K562 treated with DMSO at 1 percent for 4 hours (cell line): Measurements from ENCODE around the gene UBASH3A. TPM values are rescaled to one million over a fixed set of nuclear protein-coding genes. Genes with fewer than 3 reads are reported as not detected.

Experiments used
- total RNA-seq: library from RNA; unstranded; fragments of 300-600 nt; gene quantifications from 2 replicates; pipeline ENCODE4 v1.2.3, GENCODE V29; 2022; ENCODE audit not compliant: insufficient read depth

Gene UBASH3A, protein sequence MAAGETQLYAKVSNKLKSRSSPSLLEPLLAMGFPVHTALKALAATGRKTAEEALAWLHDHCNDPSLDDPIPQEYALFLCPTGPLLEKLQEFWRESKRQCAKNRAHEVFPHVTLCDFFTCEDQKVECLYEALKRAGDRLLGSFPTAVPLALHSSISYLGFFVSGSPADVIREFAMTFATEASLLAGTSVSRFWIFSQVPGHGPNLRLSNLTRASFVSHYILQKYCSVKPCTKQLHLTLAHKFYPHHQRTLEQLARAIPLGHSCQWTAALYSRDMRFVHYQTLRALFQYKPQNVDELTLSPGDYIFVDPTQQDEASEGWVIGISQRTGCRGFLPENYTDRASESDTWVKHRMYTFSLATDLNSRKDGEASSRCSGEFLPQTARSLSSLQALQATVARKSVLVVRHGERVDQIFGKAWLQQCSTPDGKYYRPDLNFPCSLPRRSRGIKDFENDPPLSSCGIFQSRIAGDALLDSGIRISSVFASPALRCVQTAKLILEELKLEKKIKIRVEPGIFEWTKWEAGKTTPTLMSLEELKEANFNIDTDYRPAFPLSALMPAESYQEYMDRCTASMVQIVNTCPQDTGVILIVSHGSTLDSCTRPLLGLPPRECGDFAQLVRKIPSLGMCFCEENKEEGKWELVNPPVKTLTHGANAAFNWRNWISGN
- 0.38 TPM in 1 of 2 replicates, not detected in the other for total RNA-seq

DNA sequence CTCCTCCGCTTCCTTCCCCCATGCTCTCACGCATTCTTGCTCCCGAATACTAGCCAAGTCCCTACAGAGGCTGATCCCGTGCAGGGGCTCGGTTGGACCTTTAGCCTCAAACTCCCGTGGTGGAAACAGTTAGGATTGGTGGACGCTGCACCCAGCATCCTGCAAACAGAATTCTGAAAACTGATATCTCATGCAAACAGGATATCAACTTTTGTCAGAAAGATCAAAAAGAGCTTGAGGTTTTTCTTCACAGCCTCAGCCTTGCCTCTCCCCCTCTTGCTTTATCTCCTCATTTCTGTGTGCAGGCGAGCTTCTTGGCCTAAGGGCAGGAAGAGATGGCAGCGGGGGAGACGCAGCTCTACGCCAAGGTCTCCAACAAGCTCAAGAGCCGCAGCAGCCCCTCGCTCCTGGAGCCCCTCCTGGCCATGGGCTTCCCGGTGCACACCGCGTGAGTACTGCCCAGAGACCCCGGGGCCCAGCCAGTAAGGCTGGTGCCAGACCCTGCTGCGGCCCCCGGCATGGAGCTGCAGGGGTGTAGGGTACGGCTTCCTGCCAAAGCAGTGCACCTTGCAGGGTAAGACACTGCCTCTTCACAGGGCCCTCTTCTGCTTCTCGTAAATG lies at the start of gene UBASH3A:
TSS of gene UBASH3A (plus strand) at position 292 of the 621 bp plus-strand sequence. CDS start at position 336, 44 bp downstream.

DNA sequence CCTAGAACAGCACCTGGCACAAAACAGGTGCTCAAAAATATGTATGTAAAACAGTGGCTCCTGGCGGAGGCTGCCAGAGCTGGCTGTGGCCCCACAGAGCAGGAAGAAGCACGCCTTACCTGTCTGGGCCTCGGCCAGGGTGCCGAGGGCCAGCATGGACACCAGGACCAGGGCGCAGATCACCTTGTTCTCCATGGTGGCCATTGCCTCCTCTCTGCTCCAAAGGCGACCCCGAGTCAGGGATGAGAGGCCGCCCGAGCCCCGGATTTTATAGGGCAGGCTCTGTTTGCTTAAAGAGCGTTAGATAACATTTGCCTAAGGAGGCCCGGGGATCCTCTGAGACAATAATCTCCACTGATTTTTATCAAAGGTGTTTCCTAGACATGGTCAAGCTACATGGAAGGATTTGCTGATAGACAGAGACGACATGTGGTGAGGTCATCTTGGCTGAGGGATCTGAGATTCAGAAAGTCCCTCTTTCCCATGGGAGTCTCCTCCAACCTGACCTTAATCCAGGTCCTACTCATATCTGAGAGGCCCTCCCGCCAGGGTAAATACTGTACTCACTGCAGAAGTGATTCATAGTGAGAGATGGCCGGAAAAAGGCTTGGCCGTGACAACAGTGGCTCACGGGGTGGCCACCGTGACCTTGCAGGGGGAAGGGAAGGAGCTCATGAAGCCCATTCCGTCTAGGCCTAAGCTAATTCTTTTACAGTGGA lies 37.3 kb upstream of the UBASH3A start, which contains the start of gene TFF1:
TSS of gene TFF1 (minus strand) at position 244 of the 719 bp plus-strand sequence. CDS start at position 204, 40 bp downstream.

DNA sequence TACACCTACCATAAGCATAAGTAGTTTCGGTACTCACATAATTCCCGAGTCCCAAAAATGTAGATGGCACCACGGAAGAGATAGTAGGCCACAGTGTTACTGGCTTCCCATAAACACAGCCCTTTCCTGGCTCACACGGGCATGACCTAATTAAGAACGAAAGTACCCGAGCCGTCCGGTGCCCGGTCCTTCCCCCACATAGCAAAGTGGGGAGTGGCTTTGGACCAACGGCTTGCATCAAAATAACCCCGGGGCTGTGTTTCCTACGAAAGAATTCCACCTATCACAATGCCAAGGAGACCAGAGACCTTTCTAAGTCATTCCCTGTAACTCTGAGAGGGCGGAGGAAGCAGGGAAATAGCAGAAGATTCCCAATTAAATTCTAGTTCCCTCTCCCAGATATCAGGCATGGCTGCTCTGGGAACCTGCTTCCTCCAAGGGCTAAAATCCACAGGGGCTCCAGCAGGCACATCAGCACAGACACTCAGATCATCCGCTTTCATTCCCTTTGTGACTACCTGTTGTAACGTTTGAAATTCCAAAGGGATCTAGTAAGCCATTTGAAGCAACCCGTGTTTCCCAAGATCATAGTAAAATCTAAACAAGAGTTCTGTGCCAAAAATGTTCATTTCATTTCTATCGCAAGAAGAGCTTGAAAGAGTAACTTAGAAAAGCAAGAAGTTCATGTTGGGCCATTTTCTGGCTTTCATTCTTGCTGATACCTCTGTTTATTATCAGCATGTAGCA lies 7.6 kb upstream of the UBASH3A start, which contains the start of gene TMPRSS3:
TSS of gene TMPRSS3 (minus strand) at position 148 of the 747 bp plus-strand sequence. CDS start 635 bp downstream, outside the sequence.

DNA sequence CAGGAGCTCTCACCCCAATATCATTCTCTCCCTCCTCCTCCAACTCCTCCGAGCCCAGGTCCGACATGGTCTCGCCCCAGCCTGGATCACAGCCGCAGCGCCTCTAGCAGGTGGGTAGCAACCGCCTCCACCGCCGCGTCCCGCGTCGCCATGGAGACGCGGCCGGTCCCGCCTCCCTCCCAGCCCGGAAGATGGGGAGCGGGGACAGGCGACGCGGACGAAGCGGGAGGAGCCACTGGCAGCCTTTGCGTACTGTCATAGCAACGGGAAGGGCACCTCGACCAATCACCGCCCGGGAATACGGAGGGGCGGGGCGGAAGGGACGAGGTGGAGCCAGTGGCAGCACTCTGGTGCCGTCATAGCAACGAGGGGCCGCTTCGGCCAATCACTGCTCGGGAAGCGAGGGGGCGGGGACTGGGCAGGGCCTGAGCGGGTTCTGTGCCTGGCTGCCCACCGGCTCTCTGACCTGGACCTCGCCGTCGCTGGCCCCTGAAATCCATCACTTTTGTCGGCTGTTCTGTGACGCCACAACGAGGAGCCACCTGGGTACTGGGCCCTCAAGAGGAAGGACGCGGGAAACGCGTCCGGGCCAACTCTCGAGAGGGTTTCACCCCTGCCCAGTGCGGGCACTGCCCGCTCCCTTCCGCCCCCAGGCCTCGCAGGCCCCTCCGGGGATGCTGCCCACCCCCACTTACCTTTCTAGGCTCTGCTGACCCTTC lies 92.6 kb downstream of the UBASH3A start, which contains the start of gene RSPH1:
TSS of gene RSPH1 (minus strand) at position 105 of the 719 bp plus-strand sequence. CDS start at position 67, 38 bp downstream.

Other genes starting within 250 kb of the UBASH3A start
- gene ABCG1, start 184.8 kb upstream of the UBASH3A start, total RNA-seq = not detected in 2 replicates
- gene TFF3, start 88.5 kb upstream of the UBASH3A start, total RNA-seq = not detected in 2 replicates
- gene TFF2, start 52.9 kb upstream of the UBASH3A start, total RNA-seq = not detected in 2 replicates
- gene TFF1, start 37.4 kb upstream of the UBASH3A start, total RNA-seq = not detected in 2 replicates
- gene TMPRSS3, start 7.8 kb upstream of the UBASH3A start, total RNA-seq = not detected in 2 replicates
- not detected in 2 replicates for gene RSPH1, start 92.3 kb downstream of the UBASH3A start, total RNA-seq
- 0.24 and 0.78 TPM in 2 replicates for gene SLC37A1, start 110.0 kb downstream of the UBASH3A start, total RNA-seq
- not detected in 2 replicates for gene PDE9A, start 249.7 kb downstream of the UBASH3A start, total RNA-seq